Tibial artery (tissue), 4 donors: ENCODE measurements around the gene MT4.

Experiments used
- DNase-seq, 2 donors: peaks; one replicate each; pipeline ENCODE4 v3.0.0-alpha.2; 2019
- H3K27ac ChIP-seq, 2 donors: fragments of 200-600 bp; sonication (generic) in 1 of 2; 1 replicate in 1 of 2; 2 replicates in 1 of 2; pipeline ENCODE4 v1.5.1; 2018 to 2019; ENCODE audit warnings: mild to moderate bottlenecking in 1 of 2
- H3K27me3 ChIP-seq, 2 donors: fragments of 200-600 bp; sonication (generic) in 1 of 2; one replicate each; pipeline versions ENCODE4 v1.5.1 to v1.6.0; 2016 to 2019
- H3K36me3 ChIP-seq, 3 donors: fragments of 200-600 bp; sonication (generic) in 2 of 3; one replicate each; pipeline ENCODE4 v1.5.1; 2016 to 2019; ENCODE audit warnings: mild to moderate bottlenecking in 2 of 3
- H3K4me1 ChIP-seq, 4 donors: fragments of 200-600 bp; sonication (generic) in 2 of 4; 1 replicate in 3 of 4; 2 replicates in 1 of 4; pipeline ENCODE4 v1.5.1; 2016 to 2019
- H3K4me3 ChIP-seq, 2 donors: fragments of 200-600 bp; sonication (generic) in 1 of 2; 1 replicate in 1 of 2; 2 replicates in 1 of 2; pipeline ENCODE4 v1.5.1; 2018 to 2019; ENCODE audit warnings: mild to moderate bottlenecking in 2 of 2
- H3K9me3 ChIP-seq, 3 donors: fragments of 200-600 bp; sonication (generic) in 1 of 3; one replicate each; pipeline ENCODE4 v1.5.1; 2016 to 2019
- intact Hi-C: fragments of 100-400 bp; cut with DNase I; formaldehyde crosslinking; loops from one replicate; pipeline ENCODE4 v1.15.0; 2023; ENCODE audit warnings: low total_unique reads
- TF ChIP-seq, protein P1 (sequence below), 2 experiments: fragments of 200-600 bp in 1 of 2; fragments of 450-650 bp in 1 of 2; IDR thresholded peaks; one replicate each; pipeline ENCODE4 v1.5.1; 2017 to 2019; ENCODE audit warnings: antibody characterized with exemption in 2 of 2, mild to moderate bottlenecking in 1 of 2, moderate library complexity in 1 of 2

MT4 gene

DNA sequence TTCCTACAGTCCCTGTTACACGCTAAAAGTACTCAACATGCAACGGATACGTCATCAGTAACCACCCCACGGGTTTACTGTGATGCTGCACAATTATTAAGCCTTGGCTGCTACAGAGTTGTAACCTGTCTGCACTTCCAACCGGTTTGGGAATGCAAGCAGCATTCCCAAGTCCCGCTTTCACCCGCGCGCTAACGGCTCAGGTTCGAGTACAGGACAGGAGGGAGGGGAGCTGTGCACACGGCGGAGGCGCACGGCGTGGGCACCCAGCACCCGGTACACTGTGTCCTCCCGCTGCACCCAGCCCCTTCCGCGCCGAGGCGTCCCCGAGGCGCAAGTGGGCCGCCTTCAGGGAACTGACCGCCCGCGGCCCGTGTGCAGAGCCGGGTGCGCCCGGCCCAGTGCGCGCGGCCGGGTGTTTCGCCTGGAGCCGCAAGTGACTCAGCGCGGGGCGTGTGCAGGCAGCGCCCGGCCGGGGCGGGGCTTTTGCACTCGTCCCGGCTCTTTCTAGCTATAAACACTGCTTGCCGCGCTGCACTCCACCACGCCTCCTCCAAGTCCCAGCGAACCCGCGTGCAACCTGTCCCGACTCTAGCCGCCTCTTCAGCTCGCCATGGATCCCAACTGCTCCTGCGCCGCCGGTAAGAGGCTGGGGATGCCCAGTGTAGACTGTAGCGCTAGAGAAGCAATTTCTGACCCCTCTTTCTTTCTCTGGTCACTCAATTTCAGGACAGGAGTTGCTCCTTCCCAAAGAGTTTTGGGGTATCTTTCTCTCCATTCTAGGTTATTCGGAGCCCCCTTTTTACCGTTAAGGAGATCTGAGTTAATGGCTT lies 43.4 kb downstream of the MT4 start, which contains the start of gene MT2A:
MT2A (plus strand) TSS at position 542 of the 833 bp plus-strand sequence; CDS start at position 614, 72 bp downstream.
- DNase-seq = peak; percentile 97 to 98
- Histone ChIP-seq H3K36me3 (no peaks in the 10 kb centered on the region), H3K4me1 (peaks cover 0 to 56% (median 47%) of the 10 kb centered on the region in 4 donors), H3K27me3 (no peaks in the 10 kb centered on the region), H3K27ac (peak within 1 kb of the TSS; percentile 83 to 85), H3K4me3 (peak within 1 kb of the TSS; percentile 65 to 76), H3K9me3 (no peaks in the 10 kb centered on the region)
- intact Hi-C loops = loop anchor here (5.0 kb wide), 2 partner anchors 34 to 74 kb away; partner anchors contain the start of gene MT1X
- TF ChIP-seq, protein P1, sequence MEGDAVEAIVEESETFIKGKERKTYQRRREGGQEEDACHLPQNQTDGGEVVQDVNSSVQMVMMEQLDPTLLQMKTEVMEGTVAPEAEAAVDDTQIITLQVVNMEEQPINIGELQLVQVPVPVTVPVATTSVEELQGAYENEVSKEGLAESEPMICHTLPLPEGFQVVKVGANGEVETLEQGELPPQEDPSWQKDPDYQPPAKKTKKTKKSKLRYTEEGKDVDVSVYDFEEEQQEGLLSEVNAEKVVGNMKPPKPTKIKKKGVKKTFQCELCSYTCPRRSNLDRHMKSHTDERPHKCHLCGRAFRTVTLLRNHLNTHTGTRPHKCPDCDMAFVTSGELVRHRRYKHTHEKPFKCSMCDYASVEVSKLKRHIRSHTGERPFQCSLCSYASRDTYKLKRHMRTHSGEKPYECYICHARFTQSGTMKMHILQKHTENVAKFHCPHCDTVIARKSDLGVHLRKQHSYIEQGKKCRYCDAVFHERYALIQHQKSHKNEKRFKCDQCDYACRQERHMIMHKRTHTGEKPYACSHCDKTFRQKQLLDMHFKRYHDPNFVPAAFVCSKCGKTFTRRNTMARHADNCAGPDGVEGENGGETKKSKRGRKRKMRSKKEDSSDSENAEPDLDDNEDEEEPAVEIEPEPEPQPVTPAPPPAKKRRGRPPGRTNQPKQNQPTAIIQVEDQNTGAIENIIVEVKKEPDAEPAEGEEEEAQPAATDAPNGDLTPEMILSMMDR (IDR thresholded peaks at IDR 0.05) = no peak

DNA sequence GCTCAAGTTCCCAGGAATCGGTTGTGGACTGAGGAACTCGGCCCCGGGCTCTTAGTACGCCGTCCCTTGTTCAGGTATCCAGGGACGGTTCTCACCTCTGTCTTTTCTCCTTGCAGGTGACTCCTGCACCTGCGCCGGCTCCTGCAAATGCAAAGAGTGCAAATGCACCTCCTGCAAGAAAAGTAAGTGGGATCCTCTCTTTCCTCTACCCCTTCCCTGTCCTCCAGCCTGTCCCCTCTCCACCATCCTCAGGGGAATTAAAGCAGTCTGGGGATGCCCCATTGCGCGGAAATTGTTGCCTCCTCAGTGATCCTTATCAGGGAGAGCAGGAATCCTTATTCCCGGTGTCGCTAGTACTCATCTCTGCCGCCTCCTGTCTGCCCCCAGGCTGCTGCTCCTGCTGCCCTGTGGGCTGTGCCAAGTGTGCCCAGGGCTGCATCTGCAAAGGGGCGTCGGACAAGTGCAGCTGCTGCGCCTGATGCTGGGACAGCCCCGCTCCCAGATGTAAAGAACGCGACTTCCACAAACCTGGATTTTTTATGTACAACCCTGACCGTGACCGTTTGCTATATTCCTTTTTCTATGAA lies 44.1 kb downstream of the MT4 start:
- Histone ChIP-seq H3K4me3 (peak overlapping the region; percentile 65 to 76), H3K36me3 (no peaks in the 10 kb centered on the region), H3K27me3 (no peaks in the 10 kb centered on the region), H3K9me3 (no peaks in the 10 kb centered on the region), H3K4me1 (peaks cover 0 to 56% (median 47%) of the 10 kb centered on the region in 4 donors), H3K27ac (peak overlapping the region; percentile 83 to 85)
- TF ChIP-seq, protein P1 (IDR thresholded peaks at IDR 0.05) = no peak
- peak in 1 of 2 donors; percentile 71 for DNase-seq
- intact Hi-C loops = loop anchor here (5.0 kb wide), 2 partner anchors 33 to 73 kb away; partner anchors contain the start of gene MT1X

DNA sequence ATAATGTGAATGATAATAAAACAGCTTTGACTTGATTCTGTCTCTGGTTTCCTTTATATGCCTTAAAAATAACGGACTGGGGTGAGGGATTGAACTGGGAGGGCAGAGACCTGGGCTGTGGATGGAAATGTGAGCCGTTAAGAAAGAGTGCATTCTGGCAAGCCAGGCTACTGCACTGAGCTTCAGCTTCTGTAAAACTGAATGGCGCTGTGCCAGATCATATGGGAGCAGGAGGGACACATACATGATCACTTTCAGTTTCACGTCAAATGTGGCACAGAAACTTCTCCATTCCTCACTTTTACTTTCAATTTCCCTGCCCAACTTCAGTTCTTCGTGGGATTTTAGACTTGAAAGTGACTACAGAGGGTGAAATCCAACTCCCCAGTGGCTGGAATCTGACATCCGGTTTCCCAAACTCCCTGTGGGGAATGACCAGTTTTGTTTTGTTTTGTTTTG lies 44.6 kb downstream of the MT4 start:
- TF ChIP-seq, protein P1 (IDR thresholded peaks at IDR 0.05) = peak in 1 of 2 experiments; percentile 26
- peak; percentile 82 to 85 for DNase-seq
- Histone ChIP-seq H3K4me1 (peaks cover 0 to 56% (median 47%) of the 10 kb centered on the region in 4 donors), H3K9me3 (no peaks in the 10 kb centered on the region), H3K4me3 (peak overlapping the region; percentile 65 to 76), H3K27me3 (no peaks in the 10 kb centered on the region), H3K36me3 (no peaks in the 10 kb centered on the region), H3K27ac (peak overlapping the region; percentile 83 to 85)
- intact Hi-C loops = loop anchor here (5.0 kb wide), 2 partner anchors 33 to 73 kb away; partner anchors contain the start of gene MT1X

DNA sequence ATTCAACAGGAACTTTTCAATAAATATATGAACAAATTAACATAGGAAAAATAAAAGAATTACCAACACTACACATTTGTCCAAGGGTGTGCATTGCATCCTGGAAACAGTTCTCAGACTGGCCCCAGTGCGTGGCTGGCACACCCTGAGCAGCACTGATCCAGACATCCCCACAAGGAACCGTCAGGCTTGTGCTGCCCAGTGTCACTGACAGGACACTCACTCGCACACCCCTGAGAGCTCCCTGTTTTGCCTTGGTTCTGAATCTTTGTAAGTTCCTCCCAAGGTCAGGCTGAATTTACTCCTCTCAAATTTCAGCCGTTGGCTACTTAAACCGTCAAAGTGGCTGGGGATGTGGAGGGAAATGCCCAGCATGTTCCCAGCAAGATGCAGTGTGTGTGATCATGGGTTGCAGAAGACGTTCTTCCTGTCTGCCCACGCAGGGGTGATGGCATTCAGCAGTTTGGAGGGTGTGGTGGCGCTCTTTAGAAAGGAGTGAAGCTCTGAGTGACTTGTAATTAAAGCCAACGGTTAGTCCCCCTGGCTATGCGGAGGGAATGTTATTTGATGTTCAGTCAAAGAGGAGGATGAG lies 45.2 kb downstream of the MT4 start:
- H3K27ac ChIP-seq = peak overlapping the region; percentile 83 to 85
- H3K4me3 ChIP-seq = peak overlapping the region; percentile 65 to 76
- DNase-seq = peak; percentile 75 to 85
- H3K36me3 ChIP-seq = no peaks in the 10 kb centered on the region
- H3K27me3 ChIP-seq = no peaks in the 10 kb centered on the region
- TF ChIP-seq, protein P1 (IDR thresholded peaks at IDR 0.05) = no peak
- H3K9me3 ChIP-seq = no peaks in the 10 kb centered on the region
- H3K4me1 ChIP-seq = peaks cover 0 to 56% (median 47%) of the 10 kb centered on the region in 4 donors
- intact Hi-C loops = no loop called here

DNA sequence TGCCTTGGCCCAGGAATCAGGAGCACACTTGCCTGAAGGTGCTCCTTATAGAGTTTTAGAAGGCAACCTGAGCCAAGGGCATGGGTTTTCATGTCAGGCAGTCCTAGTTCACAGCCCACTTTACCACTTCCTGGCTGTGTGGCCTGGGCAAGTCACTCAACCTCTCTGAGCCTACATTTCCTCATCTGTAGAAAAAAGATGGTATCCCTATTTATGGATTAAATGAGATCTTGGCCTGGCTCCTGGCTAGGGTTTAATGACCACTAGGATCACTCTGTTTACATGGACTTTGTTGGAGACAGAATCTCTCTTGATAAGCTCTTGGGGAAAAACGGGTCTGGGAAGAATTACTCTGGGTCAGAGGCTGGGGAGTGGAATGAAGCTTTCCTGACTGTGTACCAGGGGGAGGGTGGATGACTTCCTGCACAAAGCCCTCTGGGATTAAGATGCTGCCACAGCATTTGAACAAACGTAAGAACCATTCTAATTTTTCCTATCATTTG lies 45.8 kb downstream of the MT4 start:
- H3K4me1 ChIP-seq = peaks cover 0 to 52% (median 46%) of the 10 kb centered on the region in 4 donors
- peak overlapping the region; percentile 65 to 76 for H3K4me3 ChIP-seq
- no peaks in the 10 kb centered on the region for H3K36me3 ChIP-seq
- H3K27me3 ChIP-seq = no peaks in the 10 kb centered on the region
- intact Hi-C loops = no loop called here
- DNase-seq = peak in 1 of 2 donors; percentile 25
- TF ChIP-seq, protein P1 (IDR thresholded peaks at IDR 0.05) = no peak
- H3K27ac ChIP-seq = peak overlapping the region; percentile 83 to 85
- no peaks in the 10 kb centered on the region for H3K9me3 ChIP-seq
